Activated CD4-positive, alpha-beta memory T cell treated with anti-CD3 and anti-CD28 coated beads for 36 hours (primary cell): Measurements from ENCODE around the gene HTRA2. TPM values are rescaled to one million over a fixed set of nuclear protein-coding genes. Genes with fewer than 3 reads are reported as not detected.

ENCODE experiments used
- CTCF ChIA-PET: fragments of 350-600 bp; sonication (Branson Sonifier 250); formaldehyde crosslinking; loops from one replicate; lab custom pipeline; 2021; ENCODE audit warnings: antibody characterized with exemption, inconsistent platforms; lab: Charles Lee
- POLR2A ChIA-PET: fragments of 350-600 bp; sonication (Branson Sonifier 250); formaldehyde crosslinking; loops from one replicate; lab custom pipeline; 2021; ENCODE audit warnings: antibody characterized with exemption; lab: Charles Lee
- DNase-seq: peaks from one replicate; pipeline ENCODE4 v3.0.0-alpha.2; 2020
- H3K27ac Mint-ChIP-seq: one replicate; pipeline ENCODE4 v1.8.0; 2021; ENCODE audit warnings: mixed read lengths
- H3K27me3 Mint-ChIP-seq: one replicate; pipeline ENCODE4 v1.8.0; 2021; ENCODE audit warnings: mixed read lengths
- H3K36me3 Mint-ChIP-seq: one replicate; pipeline ENCODE4 v1.8.0; 2021; ENCODE audit warnings: mixed read lengths
- H3K4me1 Mint-ChIP-seq: one replicate; pipeline ENCODE4 v1.8.0; 2021; ENCODE audit warnings: low read depth, mixed read lengths
- H3K4me3 Mint-ChIP-seq: one replicate; pipeline ENCODE4 v1.8.0; 2021; ENCODE audit warnings: mild to moderate bottlenecking, mixed read lengths
- H3K9me3 Mint-ChIP-seq: one replicate; pipeline ENCODE4 v1.8.0; 2021; ENCODE audit warnings: mixed read lengths
- intact Hi-C: fragments of 100-400 bp; cut with micrococcal nuclease; formaldehyde crosslinking; loops from one replicate; pipeline ENCODE4 v1.15.1; 2023
- total RNA-seq, 2 experiments: library from RNA; stranded (reverse); gene quantifications; one replicate each; pipeline ENCODE4 v1.2.3, GENCODE V29; 2021

Gene HTRA2
- total RNA-seq, 2 experiments from 2014 or later = 70.6 to 72.3 TPM

DNA sequence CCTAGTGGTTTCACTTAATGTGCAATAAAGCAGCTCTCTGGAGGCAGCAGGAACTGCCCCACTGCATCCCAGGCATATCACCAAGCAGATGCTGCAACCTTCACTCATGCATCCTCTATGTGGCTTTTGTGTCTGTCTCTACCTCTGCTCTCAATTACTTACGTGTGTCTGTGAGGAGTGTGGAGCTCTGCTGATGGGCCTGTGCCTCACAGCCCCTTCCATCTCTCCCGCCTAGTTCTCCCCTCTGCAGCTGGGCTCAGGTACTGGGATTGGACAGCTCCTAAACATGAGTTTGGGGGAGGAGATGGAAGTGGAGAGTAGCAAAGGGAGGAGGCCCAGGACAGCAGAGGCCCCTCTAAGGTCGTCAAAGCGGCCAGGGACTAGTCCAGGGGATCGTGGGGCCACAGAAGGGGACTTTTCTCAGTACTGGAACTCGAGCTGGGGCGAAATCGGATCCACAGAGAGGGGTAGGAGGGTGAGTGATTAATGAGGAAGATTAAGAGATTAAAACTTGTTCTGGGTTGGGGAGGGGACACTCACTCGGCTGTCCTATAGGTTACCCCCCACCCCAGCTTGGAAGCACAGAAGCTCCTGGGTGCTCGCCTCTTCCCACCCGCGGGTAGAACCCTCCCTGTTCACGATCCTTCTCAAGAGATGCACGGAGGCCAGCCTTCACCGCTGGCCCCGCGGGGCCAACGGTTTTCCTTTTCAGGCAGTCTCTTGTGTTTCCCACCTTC, 28.2 kb upstream of the HTRA2 start:
- POLR2A ChIA-PET = interaction anchor here (0.7 kb wide), 1 partner anchor 9 kb away, joined by 3 read pairs; no protein-coding TSS in a partner anchor
- Mint-ChIP-seq H3K9me3 (no peaks in the 10 kb centered on the region), H3K27ac (no peak overlapping the region), H3K4me1 (peaks cover 49% of the 10 kb centered on the region), H3K27me3 (peaks cover 63% of the 10 kb centered on the region), H3K36me3 (peaks cover 23% of the 10 kb centered on the region), H3K4me3 (peak overlapping the region; percentile 65)
- DNase-seq = no peak
- intact Hi-C loops = no loop called here
- CTCF ChIA-PET = interaction anchor here (0.7 to 3.7 kb wide), 4 partner anchors 17 to 86 kb away, joined by 3 to 15 read pairs (median 6); partner anchors contain the start of genes CCDC142 and TTC31

DNA sequence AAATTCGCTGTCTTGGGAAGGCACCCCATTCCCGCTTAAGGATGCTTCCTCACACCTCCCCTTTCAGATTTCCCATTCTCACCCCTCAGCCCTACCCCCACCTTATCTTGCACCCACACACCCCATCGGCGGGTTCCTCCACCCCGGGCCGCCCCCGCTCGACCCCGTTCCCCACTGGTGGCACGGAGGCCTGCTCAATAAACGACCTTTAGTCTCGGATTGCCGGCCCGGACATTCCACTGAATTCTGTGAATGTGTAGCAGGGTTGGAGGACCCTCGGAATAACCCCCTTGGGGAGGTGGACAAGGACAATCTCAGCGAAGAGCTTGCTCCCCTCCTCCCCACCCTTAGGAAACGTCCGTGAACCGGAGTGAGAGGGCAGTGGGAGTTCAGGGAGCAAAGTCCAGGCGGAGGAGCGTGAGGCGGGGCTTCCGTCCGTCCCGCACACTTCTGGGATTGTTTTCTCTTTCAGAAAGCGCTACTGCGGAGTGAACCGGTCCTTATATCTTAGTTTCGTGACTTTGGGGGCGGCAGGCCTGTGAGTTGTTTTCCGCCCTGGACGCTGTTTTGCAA, 27.5 kb upstream of the HTRA2 start:
- peak overlapping the region; percentile 65 for H3K4me3 Mint-ChIP-seq
- no peak for DNase-seq
- ChIA-PET CTCF (interaction anchor here (1.7 to 3.7 kb wide), 3 partner anchors 20 to 86 kb away, joined by 4 to 15 read pairs (median 9); partner anchors contain the start of genes CCDC142 and TTC31), POLR2A (interaction anchor here (0.7 kb wide), 1 partner anchor 8 kb away, joined by 3 read pairs; no protein-coding TSS in a partner anchor)
- H3K36me3 Mint-ChIP-seq = peaks cover 27% of the 10 kb centered on the region
- H3K27ac Mint-ChIP-seq = no peak overlapping the region
- H3K9me3 Mint-ChIP-seq = no peaks in the 10 kb centered on the region
- peaks cover 54% of the 10 kb centered on the region for H3K4me1 Mint-ChIP-seq
- intact Hi-C loops = no loop called here
- peaks cover 63% of the 10 kb centered on the region for H3K27me3 Mint-ChIP-seq

DNA sequence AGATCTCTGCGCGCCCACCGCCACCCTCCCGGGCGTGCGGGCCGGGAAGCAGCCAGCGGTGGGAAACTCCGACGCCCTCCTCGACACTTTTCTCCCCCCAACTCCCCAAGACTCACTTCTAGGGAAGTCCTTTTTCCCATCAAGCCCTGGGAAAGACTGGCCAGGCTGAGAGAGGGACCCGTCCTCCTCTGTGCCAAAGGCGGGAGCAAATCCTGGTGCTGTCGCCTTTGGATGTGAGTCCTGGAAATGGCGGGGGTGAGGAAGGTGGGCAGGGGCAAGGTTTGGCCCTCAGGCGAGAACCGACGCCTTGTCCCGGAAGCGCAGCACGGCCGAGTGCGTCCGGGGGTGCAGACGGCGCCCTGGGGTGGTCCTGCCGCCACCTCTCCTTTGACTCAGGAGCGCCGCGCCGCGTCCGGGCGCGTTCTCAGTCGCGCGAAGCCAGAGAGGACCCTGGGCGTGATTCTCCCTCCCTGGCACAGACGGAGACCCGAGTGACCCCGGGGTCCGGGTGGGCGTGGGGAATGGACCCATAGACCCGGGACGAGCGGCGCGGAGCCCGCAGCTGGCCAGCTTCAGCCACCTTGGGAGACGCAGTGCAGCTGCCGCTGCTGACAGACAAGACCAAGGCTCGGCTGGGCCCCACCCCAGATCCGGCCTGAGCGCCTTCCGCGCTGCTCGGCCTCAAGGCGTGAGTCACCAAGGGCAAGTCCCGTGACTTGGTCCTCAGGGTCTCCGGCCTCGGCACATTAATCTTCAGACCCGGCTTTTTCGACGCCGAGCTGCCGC, 26.8 kb upstream of the HTRA2 start:
- peaks cover 30% of the 10 kb centered on the region for H3K36me3 Mint-ChIP-seq
- H3K4me3 Mint-ChIP-seq = peak overlapping the region; percentile 65
- H3K9me3 Mint-ChIP-seq = no peaks in the 10 kb centered on the region
- intact Hi-C loops = no loop called here
- ChIA-PET CTCF (interaction anchor here (0.8 to 3.7 kb wide), 4 partner anchors 9 to 85 kb away, joined by 4 to 15 read pairs (median 5); partner anchors contain the start of genes CCDC142 and TTC31), POLR2A (interaction anchor here (1.5 to 1.9 kb wide), 2 partner anchors 14 to 24 kb away, joined by 4 to 6 read pairs; partner anchors contain the start of gene DQX1)
- no peak overlapping the region for H3K27ac Mint-ChIP-seq
- DNase-seq = peak; percentile 71
- H3K4me1 Mint-ChIP-seq = peaks cover 48% of the 10 kb centered on the region
- peaks cover 63% of the 10 kb centered on the region for H3K27me3 Mint-ChIP-seq

DNA sequence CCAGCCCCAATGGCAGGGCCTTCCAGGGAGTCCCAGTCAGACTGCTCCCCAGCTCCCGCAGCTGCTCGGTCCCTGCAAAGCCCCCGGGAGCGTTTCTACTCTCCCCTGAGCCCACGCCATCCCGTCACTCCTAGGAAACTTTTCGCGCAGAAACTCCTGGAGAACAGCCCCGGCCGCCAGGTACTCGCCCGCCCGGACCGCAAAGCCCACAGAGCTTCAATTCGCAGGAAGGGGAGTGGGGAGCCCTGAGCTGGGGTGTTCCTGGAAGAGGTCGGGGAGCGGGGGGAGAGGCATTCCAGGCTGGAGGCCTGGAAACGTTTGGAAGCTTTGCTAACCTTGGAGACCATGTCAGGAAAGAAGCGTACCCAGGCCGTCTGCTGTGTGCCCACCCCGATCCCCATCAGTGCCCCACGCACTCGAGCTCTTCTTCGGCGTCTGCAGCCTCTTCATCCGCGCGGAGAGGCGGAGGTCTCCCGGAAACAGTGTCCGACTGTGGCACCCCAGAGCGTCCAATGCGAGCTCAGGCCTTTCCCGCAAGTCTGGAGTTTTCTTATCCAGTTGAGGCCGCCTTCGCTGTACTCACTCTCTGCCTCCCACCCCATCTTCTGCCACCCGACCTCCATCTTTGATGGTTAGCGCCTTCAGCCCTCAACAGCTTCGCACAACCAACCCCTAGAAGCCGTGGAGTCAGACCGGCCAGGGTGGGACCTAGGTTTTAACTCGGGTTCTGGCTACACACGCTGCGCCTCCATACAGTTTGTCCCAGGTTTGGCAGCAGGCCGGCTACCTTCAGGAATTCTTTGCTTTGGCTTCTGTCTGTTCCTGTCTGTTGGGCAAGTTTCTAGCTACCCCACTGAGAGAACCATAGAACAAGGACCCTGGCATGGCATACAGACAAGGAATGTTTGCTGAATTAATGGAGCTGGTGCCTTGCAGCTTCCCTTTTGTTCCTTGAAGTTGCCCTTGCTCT, 25.9 kb upstream of the HTRA2 start:
- Mint-ChIP-seq H3K4me1 (peaks cover 50% of the 10 kb centered on the region), H3K36me3 (peaks cover 30% of the 10 kb centered on the region), H3K27ac (no peak overlapping the region), H3K27me3 (peaks cover 57% of the 10 kb centered on the region), H3K4me3 (peak overlapping the region; percentile 65), H3K9me3 (no peaks in the 10 kb centered on the region)
- ChIA-PET CTCF (interaction anchor here (0.8 to 3.7 kb wide), 3 partner anchors 9 to 84 kb away, joined by 4 to 15 read pairs (median 6); no protein-coding TSS in a partner anchor), POLR2A (interaction anchor here (1.5 to 1.9 kb wide), 2 partner anchors 13 to 23 kb away, joined by 4 to 6 read pairs; partner anchors contain the start of gene DQX1)
- intact Hi-C loops = no loop called here
- DNase-seq = no peak

DNA sequence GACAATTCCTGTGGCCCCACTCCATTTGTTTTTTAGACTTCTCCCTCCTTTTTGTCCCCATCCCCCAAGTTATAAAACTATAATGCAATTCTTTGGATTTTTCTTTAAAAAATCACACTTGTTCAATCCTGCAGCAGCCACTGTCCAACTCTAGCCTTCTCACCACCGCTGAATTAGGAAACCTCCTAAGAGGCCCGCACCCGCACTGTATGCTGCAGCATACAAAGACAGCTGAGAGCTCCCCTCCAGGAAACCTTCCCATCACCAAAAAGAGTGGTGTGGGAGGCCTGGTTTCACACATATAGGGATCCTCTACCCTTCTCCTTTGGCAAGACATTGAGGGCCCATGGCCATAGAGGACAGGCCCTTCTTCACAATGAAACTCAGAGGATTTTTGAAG, 25.1 kb upstream of the HTRA2 start:
- Mint-ChIP-seq H3K27ac (no peak overlapping the region), H3K27me3 (peaks cover 52% of the 10 kb centered on the region), H3K4me3 (no peak overlapping the region), H3K36me3 (peaks cover 30% of the 10 kb centered on the region), H3K9me3 (no peaks in the 10 kb centered on the region), H3K4me1 (peaks cover 46% of the 10 kb centered on the region)
- no peak for DNase-seq
- ChIA-PET CTCF (interaction anchor here (1.3 kb wide), 1 partner anchor 81 kb away, joined by 6 read pairs; no protein-coding TSS in a partner anchor), POLR2A (interaction anchor here (1.5 to 1.9 kb wide), 2 partner anchors 12 to 22 kb away, joined by 4 to 6 read pairs; partner anchors contain the start of gene DQX1)
- intact Hi-C loops = no loop called here

DNA sequence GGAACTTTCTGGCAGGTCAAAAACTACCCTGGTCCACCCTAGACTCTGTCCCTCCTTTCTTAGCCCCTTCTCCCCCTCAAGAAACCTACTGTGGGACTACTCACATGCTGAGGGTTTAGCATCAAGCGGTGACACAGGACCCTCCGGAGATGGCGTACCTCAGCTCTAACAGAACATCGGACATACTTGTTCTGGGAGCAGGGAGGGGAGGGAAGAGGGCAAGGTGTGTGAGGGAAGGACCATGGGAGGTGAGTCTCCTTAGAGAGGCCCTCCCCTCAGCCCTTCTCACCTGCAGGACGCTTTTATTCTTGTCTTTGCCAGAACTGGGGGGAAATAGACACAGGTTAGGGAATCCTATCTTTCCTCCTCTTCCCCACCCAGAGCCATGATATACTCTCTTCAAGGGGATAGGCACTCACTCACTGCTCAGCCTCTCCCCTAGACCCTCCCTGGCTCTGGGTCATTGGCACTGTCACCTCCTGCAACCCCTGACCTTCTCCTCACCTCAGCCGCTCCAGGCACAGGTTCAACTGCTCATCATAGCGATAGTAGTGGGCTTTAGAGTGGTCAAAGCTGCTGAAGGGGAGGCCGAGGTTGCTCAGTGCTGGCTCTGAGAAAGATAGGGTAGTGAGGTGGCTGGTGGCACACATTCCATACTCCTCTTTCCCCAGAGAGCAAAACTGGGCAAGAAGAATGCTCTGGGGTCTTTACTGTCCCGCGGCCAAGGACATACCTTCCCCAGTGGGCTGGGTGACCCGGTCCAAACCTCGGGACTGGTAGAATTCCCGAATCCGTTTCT, 24.1 kb upstream of the HTRA2 start:
- H3K27me3 Mint-ChIP-seq = peaks cover 41% of the 10 kb centered on the region
- no peaks in the 10 kb centered on the region for H3K9me3 Mint-ChIP-seq
- H3K4me3 Mint-ChIP-seq = no peak overlapping the region
- peaks cover 30% of the 10 kb centered on the region for H3K36me3 Mint-ChIP-seq
- POLR2A ChIA-PET = interaction anchor here (1.3 kb wide), 1 partner anchor 26 kb away, joined by 3 read pairs; no protein-coding TSS in a partner anchor
- DNase-seq = no peak
- no peak overlapping the region for H3K27ac Mint-ChIP-seq
- intact Hi-C loops = no loop called here
- peaks cover 50% of the 10 kb centered on the region for H3K4me1 Mint-ChIP-seq
- CTCF ChIA-PET = interaction anchor here (2.0 kb wide), 1 partner anchor 23 kb away, joined by 7 read pairs; the partner anchor contains the start of genes CCDC142 and TTC31

DNA sequence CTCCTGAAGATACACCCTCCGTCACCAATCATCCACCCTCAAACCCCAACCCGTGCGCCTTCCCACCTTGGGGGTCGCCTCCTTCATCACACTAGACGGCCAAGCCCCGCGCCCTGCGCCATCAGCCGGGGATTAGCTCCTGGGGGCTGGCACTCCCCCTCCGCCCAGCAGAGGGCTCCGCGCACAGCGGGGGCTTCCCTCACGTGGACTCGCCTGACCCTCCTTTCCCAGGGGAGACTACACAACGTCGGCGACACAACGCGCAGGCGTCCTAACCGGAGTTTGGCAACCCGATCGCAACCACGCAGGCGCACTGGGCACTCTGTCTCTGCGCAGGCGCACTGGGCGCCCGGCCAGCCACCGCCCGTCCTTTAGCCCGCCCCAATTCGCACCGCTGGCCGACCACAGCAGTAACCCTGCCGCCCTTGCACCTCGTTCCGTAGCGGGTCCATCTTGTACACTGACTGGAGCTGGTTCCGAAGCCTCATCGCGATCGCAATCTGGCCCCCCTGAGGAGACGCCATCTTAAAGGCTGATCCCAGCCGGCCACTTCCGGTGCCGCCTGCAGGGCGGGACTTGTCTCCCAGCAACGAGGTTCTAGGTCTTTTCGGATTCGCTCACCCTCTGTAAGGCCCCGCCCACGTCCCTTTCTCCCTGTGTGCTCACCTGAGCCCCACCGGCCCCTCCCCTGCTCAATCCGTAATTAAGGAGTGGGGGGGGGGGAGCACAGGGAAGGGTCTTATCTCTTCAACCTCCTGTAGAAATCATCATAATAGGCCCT, 22.4 kb upstream of the HTRA2 start, which contains the start of gene PCGF1:
Gene PCGF1, minus strand, starts transcription at position 551 of the 781 bp plus-strand sequence. Its CDS starts 27 bp downstream, at position 524.
- no peaks in the 10 kb centered on the region for H3K9me3 Mint-ChIP-seq
- peak; percentile 99 for DNase-seq
- peaks cover 30% of the 10 kb centered on the region for H3K36me3 Mint-ChIP-seq
- POLR2A ChIA-PET = interaction anchor here (0.5 to 1.9 kb wide), 5 partner anchors 10 to 24 kb away, joined by 3 to 6 read pairs (median 4); no protein-coding TSS in a partner anchor
- peak within 1 kb of the TSS; percentile 98 for H3K27ac Mint-ChIP-seq
- H3K27me3 Mint-ChIP-seq = peaks cover 33% of the 10 kb centered on the region
- H3K4me1 Mint-ChIP-seq = peaks cover 48% of the 10 kb centered on the region
- intact Hi-C loops = loop anchor here (1.0 kb wide), 4 partner anchors 8 to 49 kb away; partner anchors contain the start of genes AUP1, HTRA2, TTC31 and WBP1
- CTCF ChIA-PET = interaction anchor here (0.7 to 2.0 kb wide), 3 partner anchors 14 to 60 kb away, joined by 3 to 7 read pairs (median 3); partner anchors contain the start of genes CCDC142 and TTC31
- H3K4me3 Mint-ChIP-seq = peak within 1 kb of the TSS; percentile 91

DNA sequence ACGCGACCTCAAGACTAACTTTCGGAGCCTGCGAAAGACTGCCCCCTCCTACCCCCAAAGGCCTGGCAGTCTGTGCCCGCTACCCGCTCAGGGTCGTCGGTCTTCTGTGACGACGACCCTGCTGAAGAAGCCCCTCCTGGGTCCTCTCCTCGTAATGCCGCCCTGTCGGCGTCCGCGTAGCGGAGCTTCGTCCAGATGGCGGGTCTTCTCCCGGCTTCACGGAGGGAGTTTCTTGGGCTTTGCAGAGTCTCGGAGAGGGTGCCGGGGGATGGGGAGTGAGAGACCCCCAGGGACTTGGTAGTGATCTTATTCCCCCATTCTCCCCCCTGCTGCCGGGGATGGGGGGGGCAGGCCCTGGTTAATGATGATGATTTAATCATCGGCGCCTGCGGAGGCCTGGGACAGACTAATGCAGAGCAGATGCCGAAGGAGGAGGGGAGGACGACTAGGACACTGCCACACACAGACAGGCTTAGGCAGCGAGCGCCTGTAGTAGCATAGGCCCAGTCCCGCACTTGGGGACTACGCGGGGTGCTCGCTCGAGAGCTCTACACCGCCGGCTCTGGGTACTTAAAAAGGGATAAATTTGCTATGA, 21.7 kb upstream of the HTRA2 start:
- Mint-ChIP-seq H3K4me3 (peak overlapping the region; percentile 91), H3K9me3 (no peaks in the 10 kb centered on the region), H3K36me3 (peaks cover 30% of the 10 kb centered on the region), H3K27me3 (peaks cover 34% of the 10 kb centered on the region), H3K4me1 (peaks cover 41% of the 10 kb centered on the region), H3K27ac (peak overlapping the region; percentile 98)
- DNase-seq = no peak
- ChIA-PET POLR2A (interaction anchor here (1.1 to 1.9 kb wide), 2 partner anchors 11 to 21 kb away, joined by 4 to 6 read pairs; no protein-coding TSS in a partner anchor), CTCF (interaction anchor here (1.0 to 2.0 kb wide), 2 partner anchors 25 to 59 kb away, joined by 3 to 7 read pairs; partner anchors contain the start of genes CCDC142 and TTC31)
- intact Hi-C loops = loop anchor here (1.0 kb wide), 4 partner anchors 7 to 50 kb away; partner anchors contain the start of genes AUP1, HTRA2, TTC31 and WBP1
